Measurements from ENCODE around the gene C13orf46.

The C13orf46 gene

DNA sequence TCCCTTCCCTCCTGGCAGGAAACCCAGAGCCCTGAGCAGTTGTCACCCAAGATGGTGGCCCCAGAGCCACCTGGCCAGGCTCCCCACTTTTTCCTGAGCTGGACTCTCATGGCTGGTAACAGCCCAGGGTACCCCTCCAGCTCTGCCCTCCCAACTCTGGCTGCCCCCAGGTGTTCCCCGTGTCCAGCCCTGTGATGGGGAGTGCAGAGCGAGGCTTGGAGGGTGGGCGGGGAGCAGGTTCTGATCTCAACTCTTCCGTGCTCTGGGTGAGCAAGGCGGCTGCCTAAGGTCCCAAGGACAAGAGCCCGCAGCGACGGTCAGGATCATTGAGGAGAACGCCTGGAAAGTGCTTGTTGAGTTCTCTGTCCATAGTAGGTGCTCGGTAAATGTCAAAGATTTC lies 55.3 kb downstream of the C13orf46 start:
- Mint-ChIP-seq H3K36me3 (ENCODE audit: low read depth) (no peaks in the 10 kb centered on the region), H3K4me1 (no peaks in the 10 kb centered on the region), H3K27me3 (ENCODE audit: low read depth) (peaks cover 22% of the 10 kb centered on the region), H3K9me3 (peaks cover 22% of the 10 kb centered on the region), H3K27ac (no peak overlapping the region), H3K4me3 (no peak overlapping the region)
- no peak for TF ChIP-seq CTCF (IDR thresholded peaks at IDR 0.05; ENCODE audit: unreplicated experiment in 3 of 3)

GRCh38 chr13:113917594-113918371 lies 56.1 kb downstream of the C13orf46 start:
- H3K27ac Mint-ChIP-seq: no peak overlapping the region
- H3K4me1 Mint-ChIP-seq: no peaks in the 10 kb centered on the region
- H3K4me3 Mint-ChIP-seq: no peak overlapping the region
- H3K36me3 Mint-ChIP-seq (ENCODE audit: low read depth): no peaks in the 10 kb centered on the region
- peaks cover 22% of the 10 kb centered on the region for H3K27me3 Mint-ChIP-seq (ENCODE audit: low read depth)
- no peak for TF ChIP-seq CTCF (IDR thresholded peaks at IDR 0.05; ENCODE audit: unreplicated experiment in 3 of 3)
- peaks cover 22% of the 10 kb centered on the region for H3K9me3 Mint-ChIP-seq

DNA sequence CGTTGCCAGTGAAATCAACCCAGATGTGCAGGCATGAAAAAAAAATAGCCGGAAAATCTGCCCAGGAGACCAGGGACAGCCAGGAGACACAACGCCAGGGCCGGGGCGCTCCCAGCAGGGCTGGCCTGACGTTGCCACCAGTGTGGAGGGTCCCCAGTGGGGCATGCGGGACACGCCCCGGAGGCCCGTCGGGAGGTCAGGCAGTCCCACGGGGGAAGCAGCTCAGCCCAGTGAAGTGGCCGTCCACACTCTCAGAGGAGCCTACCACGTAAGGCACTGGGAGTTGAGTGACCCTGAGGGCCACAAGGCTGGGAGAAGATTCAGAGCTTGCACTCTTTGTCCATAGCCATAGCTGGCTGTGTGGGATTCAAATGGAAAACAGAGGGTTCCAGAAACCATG lies 56.8 kb downstream of the C13orf46 start:
- Mint-ChIP-seq H3K4me1 (no peaks in the 10 kb centered on the region), H3K4me3 (no peak overlapping the region), H3K9me3 (peaks cover 21% of the 10 kb centered on the region), H3K36me3 (ENCODE audit: low read depth) (no peaks in the 10 kb centered on the region), H3K27ac (no peak overlapping the region), H3K27me3 (ENCODE audit: low read depth) (peaks cover 22% of the 10 kb centered on the region)
- TF ChIP-seq CTCF (IDR thresholded peaks at IDR 0.05; ENCODE audit: unreplicated experiment in 3 of 3): no peak

DNA sequence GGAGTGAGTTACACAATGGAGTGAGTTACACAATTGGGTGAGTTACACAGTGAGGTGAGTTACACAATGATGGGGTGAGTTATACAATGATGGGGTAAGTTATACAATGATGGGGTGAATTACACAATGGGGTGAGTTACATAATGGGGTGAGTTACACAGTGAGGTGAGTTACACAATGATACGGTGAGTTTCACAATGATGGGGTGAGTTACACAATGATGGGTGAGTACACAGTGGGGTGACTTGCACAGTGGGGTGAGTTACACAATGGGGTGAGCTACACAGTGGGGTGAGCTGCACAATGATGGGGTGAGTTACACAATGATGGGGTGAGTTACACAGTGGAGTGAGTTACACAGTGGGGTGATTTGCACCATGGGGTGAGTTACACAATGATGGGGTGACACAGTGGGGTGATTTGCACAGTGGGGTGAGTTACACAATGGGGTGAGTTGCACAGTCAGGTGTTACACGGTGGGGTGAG lies 57.5 kb downstream of the C13orf46 start:
- no peak overlapping the region for H3K4me3 Mint-ChIP-seq
- peaks cover 22% of the 10 kb centered on the region for H3K27me3 Mint-ChIP-seq (ENCODE audit: low read depth)

DNA sequence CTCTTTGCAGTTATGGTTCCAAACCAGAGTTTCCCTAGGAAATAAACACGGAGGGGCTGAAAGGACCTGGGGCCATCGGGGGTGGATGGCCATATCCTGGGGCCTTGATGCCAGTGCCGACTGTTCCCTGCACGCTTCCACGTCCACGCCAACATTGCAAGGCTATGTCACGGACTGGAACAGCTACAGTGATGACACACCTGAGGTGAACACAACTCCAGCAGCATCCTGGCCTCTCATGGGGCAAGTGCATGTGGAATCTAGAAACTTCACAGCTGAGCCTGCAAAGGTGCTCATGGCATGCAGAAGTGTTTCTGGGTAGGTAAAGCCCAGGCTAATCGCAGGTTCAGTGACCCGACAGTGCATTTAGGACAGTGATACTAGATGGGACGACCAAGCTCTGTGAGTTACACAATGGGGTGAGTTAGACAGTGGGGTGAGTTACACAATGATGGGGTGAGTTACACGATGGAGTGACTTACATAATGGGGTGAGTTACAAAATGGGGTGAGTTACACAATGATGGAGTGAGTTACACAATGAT lies 58.0 kb downstream of the C13orf46 start:
- TF ChIP-seq CTCF (IDR thresholded peaks at IDR 0.05; ENCODE audit: unreplicated experiment in 3 of 3): no peak
- no peaks in the 10 kb centered on the region for H3K36me3 Mint-ChIP-seq (ENCODE audit: low read depth)
- no peak overlapping the region for H3K4me3 Mint-ChIP-seq
- H3K27me3 Mint-ChIP-seq (ENCODE audit: low read depth): peaks cover 22% of the 10 kb centered on the region
- H3K4me1 Mint-ChIP-seq: no peaks in the 10 kb centered on the region
- no peak overlapping the region for H3K27ac Mint-ChIP-seq
- H3K9me3 Mint-ChIP-seq: peaks cover 14% of the 10 kb centered on the region

More for the DNA sequence above, 57.5 kb downstream of the C13orf46 start:
- Mint-ChIP-seq H3K27ac (no peak overlapping the region), H3K4me1 (no peaks in the 10 kb centered on the region), H3K36me3 (ENCODE audit: low read depth) (no peaks in the 10 kb centered on the region), H3K9me3 (peaks cover 14% of the 10 kb centered on the region)
- no peak for TF ChIP-seq CTCF (IDR thresholded peaks at IDR 0.05; ENCODE audit: unreplicated experiment in 3 of 3)
